HG03025 (cell line): ENCODE measurements around the gene TMOD1.

Source experiments
- ATAC-seq: cut with Tn5 transposase; IDR thresholded peaks from one replicate; pipeline ENCODE4 v1.9.1; 2021; ENCODE audit warnings: mild to moderate bottlenecking, moderate library complexity; ENCODE audit not compliant: unreplicated experiment, low FRiP score

The TMOD1 gene

DNA sequence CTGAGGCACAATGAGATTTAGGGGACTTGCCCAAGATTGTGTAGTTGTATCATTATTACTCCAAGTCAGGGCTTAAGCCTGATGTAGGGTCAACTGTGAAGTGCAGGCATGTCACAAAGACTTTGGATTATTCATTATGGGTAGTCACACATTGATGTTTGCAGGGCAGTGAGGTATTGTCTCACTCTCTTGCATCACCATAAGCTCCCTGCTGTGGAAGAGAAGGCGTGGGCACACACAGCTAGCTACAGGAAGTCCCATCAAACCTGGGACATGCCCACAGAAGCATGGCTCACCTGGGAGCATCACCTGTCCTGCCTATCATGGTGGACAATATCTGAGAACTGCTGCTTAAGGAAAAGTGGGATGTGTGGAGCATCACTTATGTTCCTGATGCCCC lies 42.1 kb downstream of the TMOD1 start:
- no peak for ATAC-seq

- ATAC-seq: no peak
Measured at GRCh38 chr9:97545486-97545885, 44.0 kb downstream of the TMOD1 start.

DNA sequence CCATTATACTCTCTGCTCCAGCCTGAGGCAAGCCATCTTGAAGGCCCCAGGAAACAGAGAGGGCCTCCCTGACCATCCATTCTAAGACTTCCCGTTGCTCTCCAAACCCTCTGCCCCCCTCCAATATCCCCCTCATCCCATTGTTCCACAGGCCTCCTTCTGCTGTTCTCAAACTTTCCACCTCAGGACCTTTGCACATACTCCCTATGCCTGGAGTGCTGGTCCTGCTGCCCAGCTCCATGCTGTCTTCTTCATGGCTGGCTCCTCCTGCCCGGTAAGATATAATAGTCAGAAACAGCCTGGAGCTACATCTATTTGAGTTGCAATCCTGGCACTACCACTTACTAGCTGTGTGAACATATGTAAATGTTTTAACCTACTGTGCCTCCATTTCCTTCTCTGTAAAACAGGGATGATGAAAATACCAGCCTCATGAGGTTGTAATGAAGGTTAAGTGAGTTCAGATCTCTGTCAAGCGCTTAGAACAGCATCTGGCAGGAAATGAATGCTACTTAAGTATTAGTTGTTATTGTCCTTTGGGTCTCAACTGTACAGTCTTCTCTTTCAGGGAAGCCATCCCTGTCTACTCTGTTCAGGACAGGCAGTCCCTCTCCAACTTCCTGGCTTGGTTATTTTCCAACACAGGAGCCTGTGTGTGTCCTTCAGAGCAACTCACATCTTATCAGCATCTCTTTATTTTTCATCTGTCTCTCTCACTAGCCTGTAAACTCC lies 45.8 kb downstream of the TMOD1 start:
- no peak for ATAC-seq

DNA sequence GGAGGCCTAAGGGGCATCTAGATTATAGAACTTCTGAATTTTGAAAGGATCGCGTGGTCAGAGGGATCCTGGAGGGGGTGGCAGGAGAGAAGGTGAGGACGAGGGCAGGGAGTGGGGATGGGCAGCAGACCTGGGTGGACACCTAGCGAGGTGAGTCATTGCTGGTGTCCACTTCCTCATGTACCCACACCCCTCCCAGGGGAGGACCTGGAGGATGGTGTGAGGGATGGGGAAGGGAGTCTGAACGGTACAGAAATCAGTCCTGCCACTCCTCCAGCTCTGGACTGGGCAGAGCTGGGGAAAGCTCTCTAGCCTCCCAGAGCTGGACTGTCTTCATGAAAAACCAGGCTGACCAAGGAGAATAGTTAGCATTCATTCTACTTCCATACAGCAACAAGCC lies 46.9 kb downstream of the TMOD1 start:
- ATAC-seq: no peak

- no peak for ATAC-seq
Measured at GRCh38 chr9:97548819-97549540, 47.5 kb downstream of the TMOD1 start.

- ATAC-seq: no peak
Measured at GRCh38 chr9:97550386-97550785, 48.9 kb downstream of the TMOD1 start.

DNA sequence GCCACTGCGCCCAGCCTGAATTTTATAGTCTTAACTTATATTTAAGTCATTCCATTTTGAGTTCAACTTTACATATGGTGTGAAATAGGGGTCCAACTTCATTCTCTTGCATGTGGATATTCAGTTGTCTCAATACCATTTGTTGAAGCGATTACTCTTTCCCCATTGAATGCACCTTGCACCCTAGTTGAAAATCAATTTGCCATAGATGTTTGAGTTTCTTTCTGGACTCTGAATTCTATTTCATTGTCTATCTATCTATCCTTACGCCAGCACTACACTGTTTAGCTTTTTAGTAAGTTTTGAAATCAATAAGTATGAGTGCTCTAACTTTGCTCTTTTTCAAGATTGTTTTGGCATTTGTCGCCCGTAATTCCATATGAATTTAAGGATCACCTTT lies 49.8 kb downstream of the TMOD1 start:
- no peak for ATAC-seq

- ATAC-seq: no peak
Measured at GRCh38 chr9:97553141-97553540, 51.7 kb downstream of the TMOD1 start.

DNA sequence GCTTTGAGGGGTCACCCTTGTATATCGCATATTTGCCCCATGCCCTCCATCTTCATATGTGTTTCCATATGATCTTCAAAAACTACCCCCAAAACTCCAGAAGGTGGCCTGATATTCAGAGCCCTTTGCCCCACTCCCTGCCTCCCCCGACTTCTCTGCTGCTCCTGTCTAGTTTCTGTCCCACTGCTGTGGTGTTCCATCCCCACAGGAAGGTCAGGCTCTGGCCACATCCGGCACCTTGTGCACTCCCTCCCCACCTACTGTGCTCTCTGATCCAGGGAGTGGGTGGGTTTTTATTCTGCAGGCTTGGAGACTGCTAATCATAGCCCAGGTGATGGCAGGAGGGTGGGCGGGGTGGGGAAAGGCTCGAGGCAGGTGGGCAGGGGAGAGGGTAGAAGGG lies 52.4 kb downstream of the TMOD1 start:
- ATAC-seq: no peak

GRCh38 chr9:97554566-97555075 lies 53.2 kb downstream of the TMOD1 start:
- ATAC-seq: no peak

DNA sequence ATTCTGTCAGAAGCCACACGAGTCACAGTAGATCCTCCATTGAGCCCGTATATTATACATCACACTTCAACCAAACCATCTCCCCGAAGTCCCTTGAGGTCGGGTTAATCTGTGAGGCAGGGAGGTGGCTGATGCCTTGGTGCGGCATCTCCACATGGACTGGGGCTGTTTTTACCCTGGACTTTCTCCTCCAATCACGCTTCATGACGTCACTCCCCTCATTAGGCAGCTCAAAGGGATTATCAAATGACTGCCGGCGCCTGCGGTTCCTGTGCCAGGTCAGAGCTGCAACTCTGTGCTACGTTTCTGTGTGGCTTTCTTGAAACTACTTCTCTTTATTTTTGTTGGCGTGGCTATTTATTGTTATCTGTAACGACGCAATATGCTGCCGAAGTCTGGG lies 53.7 kb downstream of the TMOD1 start:
- no peak for ATAC-seq

GRCh38 chr9:97556036-97556720 lies 54.7 kb downstream of the TMOD1 start:
- ATAC-seq: no peak

- ATAC-seq: no peak
Measured at GRCh38 chr9:97556721-97557605, 55.5 kb downstream of the TMOD1 start.

DNA sequence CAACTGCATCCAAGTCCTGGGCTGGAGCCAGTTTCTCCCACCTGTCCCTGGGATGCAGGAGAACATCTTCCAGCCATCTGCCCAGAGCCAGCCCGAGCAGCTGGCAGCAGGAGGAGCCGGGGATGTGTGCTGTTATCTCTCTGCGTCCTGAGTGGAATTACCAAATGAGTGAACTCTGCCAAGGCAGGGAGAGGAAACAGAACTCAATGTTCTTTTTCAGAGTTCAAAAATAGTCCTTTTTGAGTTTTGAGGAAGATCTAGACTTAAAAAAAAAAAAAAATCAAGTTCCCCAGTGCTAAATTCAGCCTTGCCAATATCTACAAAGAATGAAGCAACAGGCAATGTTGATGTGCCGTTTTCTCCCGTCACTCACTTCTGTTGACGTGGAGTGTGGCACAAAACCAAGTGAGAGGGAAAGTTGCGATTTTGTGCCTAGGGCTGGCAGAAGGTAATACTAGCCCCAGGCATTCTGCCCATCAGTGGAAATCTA lies 56.2 kb downstream of the TMOD1 start:
- ATAC-seq: no peak

DNA sequence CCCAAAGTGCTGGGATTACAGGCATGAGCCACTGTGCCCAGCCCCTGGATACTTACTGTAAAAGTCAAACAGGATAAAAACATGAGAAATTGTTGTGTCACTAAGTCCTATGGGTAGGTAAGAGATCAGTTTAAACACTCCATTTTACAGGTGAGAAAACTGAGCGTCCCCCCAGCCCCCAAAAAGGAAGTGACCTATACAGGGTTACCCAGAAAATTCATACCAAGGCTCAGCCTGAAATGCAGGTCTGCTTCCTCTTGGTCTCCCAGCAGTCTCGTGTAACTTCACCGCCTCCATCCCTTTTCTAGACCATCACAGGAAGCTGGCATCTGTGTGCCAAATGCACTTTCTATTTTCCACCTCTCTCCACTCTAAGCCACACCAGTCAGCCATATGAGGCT lies 57.2 kb downstream of the TMOD1 start:
- ATAC-seq: no peak

DNA sequence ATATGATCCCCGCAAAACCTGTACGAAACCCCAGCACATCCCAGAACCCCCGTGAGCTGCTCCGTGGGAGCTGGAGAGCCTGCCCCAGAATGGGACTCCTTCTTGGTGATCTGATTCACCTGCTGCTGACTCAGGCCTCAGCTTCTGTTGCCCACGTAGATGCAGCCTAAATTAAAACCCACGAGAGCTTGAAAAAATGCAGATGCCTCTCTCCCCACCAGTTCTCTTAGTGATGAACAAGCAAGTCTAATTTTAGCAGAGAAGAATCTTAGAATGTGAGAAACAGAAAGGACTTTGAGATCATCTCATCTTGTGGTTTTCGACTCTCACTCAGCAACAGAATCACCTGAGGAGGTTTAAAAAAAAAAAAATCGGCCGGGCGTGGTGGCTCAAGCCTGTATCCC lies 57.6 kb downstream of the TMOD1 start:
- peak; percentile 77 for ATAC-seq

- ATAC-seq: no peak
Measured at GRCh38 chr9:97560154-97560553, 58.7 kb downstream of the TMOD1 start.

- ATAC-seq: no peak
Measured at GRCh38 chr9:97560851-97561250, 59.4 kb downstream of the TMOD1 start.

DNA sequence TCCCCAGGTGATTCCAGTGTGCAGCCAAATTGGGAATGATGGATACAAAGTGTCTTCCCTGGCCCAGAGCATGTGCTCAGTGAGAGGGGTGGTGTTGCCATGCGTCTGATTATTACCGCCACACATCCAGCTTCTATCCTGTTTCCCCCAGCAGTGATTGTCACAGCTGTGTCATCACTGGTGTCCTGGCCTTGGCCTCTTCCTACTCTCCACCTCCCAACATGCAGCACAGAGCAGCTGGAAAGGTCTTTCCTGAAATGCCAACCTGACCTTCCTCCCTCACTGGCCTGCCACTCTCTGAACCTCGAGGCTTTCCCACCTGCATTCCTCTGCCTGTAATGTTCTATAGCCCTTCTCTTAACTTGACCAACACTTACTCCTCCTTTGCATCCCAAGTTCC lies 60.0 kb downstream of the TMOD1 start:
- no peak for ATAC-seq

GRCh38 chr9:97562542-97562941 lies 61.1 kb downstream of the TMOD1 start:
- no peak for ATAC-seq
